H1 (cell line): ENCODE measurements around the gene MAGI2. TPM values are rescaled to one million over a fixed set of nuclear protein-coding genes. Genes with fewer than 3 reads are reported as not detected.

ENCODE experiments used
- CTCF ChIA-PET: fragments of 300-600 bp; sonication (Branson Sonifier 250); formaldehyde crosslinking; loops from one replicate; lab custom pipeline; 2021; ENCODE audit not compliant: partially characterized antibody; lab: Charles Lee
- POLR2A ChIA-PET: fragments of 300-600 bp; sonication (Branson Sonifier 250); formaldehyde crosslinking; loops from one replicate; lab custom pipeline; 2021; ENCODE audit warnings: inconsistent platforms; ENCODE audit not compliant: partially characterized antibody; lab: Charles Lee
- DNase-seq, 2 experiments: peaks; one replicate each; pipeline versions ENCODE4 v3.0.0 to v3.0.0-alpha.2; 2010 to 2022; ENCODE audit warnings: low spot score in 2 of 2, low read depth in 1 of 2, mixed read lengths in 1 of 2
- FAIRE-seq: peaks from 2 replicates; lab custom pipeline; 2011; peaks lifted over from hg19 to GRCh38; lab: Jason Lieb, UNC
- H2AFZ ChIP-seq: 2 replicates; pipeline ENCODE4 v1.8.1; 2012; ENCODE audit warnings: low read length, inconsistent platforms
- H2AK5ac ChIP-seq: 2 replicates; pipeline ENCODE4 v1.6.1; 2013; ENCODE audit warnings: low read depth, low read length
- H2BK120ac ChIP-seq: replicated peaks from 2 replicates; pipeline ENCODE3; 2013; ENCODE audit warnings: low read depth, low read length, inconsistent platforms
- H2BK12ac ChIP-seq: 2 replicates; pipeline ENCODE4 v1.6.1; 2013; ENCODE audit warnings: low read depth, low read length
- H2BK15ac ChIP-seq: 2 replicates; pipeline ENCODE4 v1.6.1; 2013; ENCODE audit warnings: low read length
- H2BK20ac ChIP-seq: 2 replicates; pipeline ENCODE4 v1.6.1; 2013; ENCODE audit warnings: low read length
- H2BK5ac ChIP-seq: 2 replicates; pipeline ENCODE4 v1.6.1; 2013; ENCODE audit warnings: low read depth, low read length
- H3K14ac ChIP-seq: 2 replicates; pipeline ENCODE4 v1.6.1; 2013; ENCODE audit warnings: inconsistent platforms; ENCODE audit not compliant: insufficient read length
- H3K18ac ChIP-seq: 2 replicates; pipeline ENCODE4 v1.6.1; 2013; ENCODE audit warnings: low read length; ENCODE audit errors: extremely low read depth
- H3K23ac ChIP-seq: 2 replicates; pipeline ENCODE4 v1.6.1; 2013; ENCODE audit warnings: inconsistent platforms; ENCODE audit not compliant: insufficient read length
- H3K23me2 ChIP-seq: 2 replicates; pipeline ENCODE4 v1.6.1; 2013; ENCODE audit warnings: low read depth, low read length
- H3K27ac ChIP-seq: 2 replicates; pipeline ENCODE4 v1.6.1; 2011; ENCODE audit warnings: low read depth, low read length, inconsistent platforms
- H3K27me3 ChIP-seq, 4 experiments: replicated peaks in 1 of 4; 1 replicate in 1 of 4; 2 replicates in 3 of 4; pipeline versions ENCODE4 v1.6.1 to v1.8.1; 2011 to 2013; ENCODE audit warnings: low read length in 3 of 4, mild to moderate bottlenecking in 3 of 4, inconsistent platforms in 2 of 4, mixed read lengths in 2 of 4, moderate library complexity in 1 of 4; ENCODE audit not compliant: control insufficient read depth in 3 of 4, insufficient read depth in 3 of 4; ENCODE audit errors: extremely low read depth in 1 of 4
- H3K36me3 ChIP-seq, 4 experiments: 2 replicates each; pipeline versions ENCODE4 v1.6.1 to v1.8.1; 2011 to 2013; ENCODE audit warnings: mild to moderate bottlenecking in 4 of 4, low read length in 3 of 4, moderate library complexity in 2 of 4, control low read depth in 1 of 4, inconsistent platforms in 1 of 4; ENCODE audit not compliant: insufficient read depth in 4 of 4, control insufficient read depth in 2 of 4
- H3K4ac ChIP-seq: replicated peaks from 2 replicates; pipeline ENCODE3; 2013; ENCODE audit warnings: low read length, low read depth, mixed read lengths, inconsistent platforms; ENCODE audit not compliant: insufficient read length
- H3K4me1 ChIP-seq, 4 experiments: replicated peaks in 1 of 4; 1 replicate in 1 of 4; 2 replicates in 3 of 4; pipeline versions ENCODE4 v1.6.1 to v1.8.1; 2011 to 2013; ENCODE audit warnings: low read length in 3 of 4, inconsistent platforms in 2 of 4, mixed read lengths in 1 of 4; ENCODE audit not compliant: insufficient read depth in 4 of 4, control insufficient read depth in 3 of 4
- H3K4me2 ChIP-seq, 2 experiments: 2 replicates each; pipeline versions ENCODE4 v1.6.1 to v1.8.1; 2011 to 2013; ENCODE audit warnings: low read depth in 2 of 2, low read length in 2 of 2, control low read depth in 1 of 2, inconsistent platforms in 1 of 2, mild to moderate bottlenecking in 1 of 2; ENCODE audit not compliant: insufficient read depth in 1 of 2
- H3K4me3 ChIP-seq, 4 experiments: fragments of 200-600, 300-600 bp in 1 of 4; sonication (generic), shearing (Covaris generic), sonication (Bioruptor Twin) in 1 of 4; 2 replicates each; pipeline versions ENCODE4 v1.5.1 to v1.8.1; 2011 to 2016; ENCODE audit warnings: low read length in 4 of 4, low read depth in 3 of 4, control low read depth in 2 of 4, inconsistent platforms in 2 of 4, mild to moderate bottlenecking in 2 of 4, mixed read lengths in 1 of 4, moderate library complexity in 1 of 4; ENCODE audit not compliant: insufficient read depth in 2 of 4; ENCODE audit errors: extremely low read depth in 1 of 4
- H3K56ac ChIP-seq: replicated peaks from 2 replicates; pipeline ENCODE3; 2013; ENCODE audit warnings: low read depth, mild to moderate bottlenecking, mixed read lengths, low read length, inconsistent platforms; ENCODE audit not compliant: insufficient read length
- H3K79me1 ChIP-seq: 2 replicates; pipeline ENCODE4 v1.6.1; 2013; ENCODE audit warnings: low read depth, low read length, control low read depth
- H3K79me2 ChIP-seq, 2 experiments: 2 replicates each; pipeline versions ENCODE4 v1.6.1 to v1.8.1; 2012 to 2013; ENCODE audit warnings: low read length in 2 of 2, mild to moderate bottlenecking in 2 of 2, inconsistent platforms in 1 of 2; ENCODE audit not compliant: insufficient read depth in 2 of 2, control insufficient read depth in 1 of 2
- H3K9ac ChIP-seq, 4 experiments: replicated peaks in 1 of 4; 1 replicate in 1 of 4; 2 replicates in 3 of 4; pipeline versions ENCODE4 v1.6.1 to v1.8.1; 2011 to 2013; ENCODE audit warnings: low read depth in 3 of 4, low read length in 3 of 4, control low read depth in 2 of 4, mild to moderate bottlenecking in 2 of 4, moderate library complexity in 2 of 4, inconsistent platforms in 1 of 4; ENCODE audit errors: extremely low read depth in 1 of 4
- H3K9me3 ChIP-seq, 2 experiments: 2 replicates each; pipeline versions ENCODE4 v1.6.1 to v1.8.1; 2012 to 2013; ENCODE audit warnings: mild to moderate bottlenecking in 2 of 2, moderate library complexity in 2 of 2, control low read depth in 1 of 2, inconsistent platforms in 1 of 2, low read depth in 1 of 2, low read length in 1 of 2, mixed read lengths in 1 of 2; ENCODE audit not compliant: insufficient read depth in 2 of 2
- H4K20me1 ChIP-seq, 2 experiments: replicated peaks in 1 of 2; 2 replicates each; pipeline versions ENCODE3 to v1.8.1; 2011 to 2013; ENCODE audit warnings: inconsistent platforms in 2 of 2, low read length in 2 of 2, mild to moderate bottlenecking in 1 of 2; ENCODE audit not compliant: insufficient read depth in 2 of 2, control insufficient read depth in 1 of 2
- H4K5ac ChIP-seq: 2 replicates; pipeline ENCODE4 v1.6.1; 2013; ENCODE audit warnings: low read length, low read depth, mixed read lengths, inconsistent platforms; ENCODE audit not compliant: insufficient read length
- H4K8ac ChIP-seq: 2 replicates; pipeline ENCODE4 v1.8.0; 2013; ENCODE audit warnings: mild to moderate bottlenecking, moderate library complexity, low read length, inconsistent platforms; ENCODE audit not compliant: insufficient read depth; ENCODE audit errors: extremely low read depth
- H4K91ac ChIP-seq: replicated peaks from 2 replicates; pipeline ENCODE3; 2013; ENCODE audit warnings: low read length, mixed read lengths, inconsistent platforms; ENCODE audit not compliant: insufficient read length
- RFX5 ChIP-seq: IDR thresholded peaks from 2 replicates; pipeline ENCODE4 v1.6.1; 2011; ENCODE audit warnings: low read depth, low read length, improper control_type of control experiment, borderline replicate concordance
- WGBS, 2 experiments: shearing (Covaris generic) in 1 of 2; methylation state at CpG; one replicate each; pipeline versions ENCODE4 v1.1.6 to v1.1.7; 2013 to 2015; ENCODE audit warnings: low lambda C conversion rate in 2 of 2, mixed read lengths in 2 of 2, inconsistent platforms in 1 of 2, low coverage in 1 of 2, missing lambda C conversion rate in 1 of 2; ENCODE audit not compliant: insufficient replicate concordance in 2 of 2, insufficient coverage in 1 of 2, insufficient read length in 1 of 2; ENCODE audit errors: extremely low coverage in 1 of 2, missing lambda C conversion rate in 1 of 2; 5-methylcytosine and 5-hydroxymethylcytosine counted together
- polyA plus RNA-seq, 7 experiments: library from polyadenylated mRNA; depleted of rRNA in 3 of 7; stranded (reverse) in 5 of 7; unstranded in 2 of 7; fragments of >200 nt in 5 of 7; fragments of 200-250 nt in 2 of 7; gene quantifications; 1 replicate in 5 of 7; 2 replicates in 1 of 7; 4 replicates in 1 of 7; pipeline versions ENCODE4 v1.2.1 to v1.2.3, GENCODE V29; 2011 to 2013; ENCODE audit warnings: missing spikeins in 2 of 7, mixed read lengths in 2 of 7
- total RNA-seq: library from RNA; stranded (reverse); fragmentation: NEBNext Ultra II Directional; extraction: Animal tissue kit (Norgen Biotek cat#: 25700); gene quantifications from 2 replicates; pipeline ENCODE4 v1.2.1, GENCODE V29; 2021

MAGI2 gene
- total and polyA plus RNA-seq, 2 of the 8 experiments (the other 6 are each of a cell fraction or from before 2014, with no cell fraction given), result 6.0 to 27.3 TPM

- H3K56ac ChIP-seq, result no peak overlapping the region
- H4K8ac ChIP-seq, result no peak overlapping the region
- CTCF ChIA-PET, result interaction anchor here (0.6 to 4.3 kb wide), 4 partner anchors 10 to 35 kb away, joined by 3 to 17 read pairs (median 4); no protein-coding TSS in a partner anchor
- no peaks in the 10 kb centered on the region for H3K79me2 ChIP-seq
- H2BK12ac ChIP-seq, result no peak overlapping the region
- H2AK5ac ChIP-seq, result no peak overlapping the region
- DNase-seq (no peak), FAIRE-seq (no peak)
- no peak for TF ChIP-seq RFX5
- H4K91ac ChIP-seq, result no peak overlapping the region
- H3K9ac ChIP-seq, result no peak overlapping the region
- H2BK5ac ChIP-seq, result no peak overlapping the region
- no peaks in the 10 kb centered on the region for H3K36me3 ChIP-seq
- peaks cover 3 to 19% (median 13%) of the 10 kb centered on the region in 4 experiments; a peak in 6 of 7 replicates for H3K4me1 ChIP-seq
- no peak overlapping the region for H4K5ac ChIP-seq
- WGBS, 2 experiments, result 92% methylated on average over 5 of the region's 5 CpGs; no CpG with 5 or more reads in 1 of the 2 experiments
- H3K4me2 ChIP-seq, result no peak overlapping the region; a peak in 1 of 4 replicates
- no peak overlapping the region for H3K23ac ChIP-seq
- H3K9me3 ChIP-seq, result no peaks in the 10 kb centered on the region; a peak in 1 of 4 replicates
- H3K18ac ChIP-seq, result no peak overlapping the region
- H4K20me1 ChIP-seq, result no peaks in the 10 kb centered on the region
- H2BK120ac ChIP-seq, result no peak overlapping the region
- no peak overlapping the region for H2BK20ac ChIP-seq
- H3K27me3 ChIP-seq, result no peaks in the 10 kb centered on the region
- H3K79me1 ChIP-seq, result no peaks in the 10 kb centered on the region
- no peak overlapping the region for H3K4me3 ChIP-seq
- no peak overlapping the region for H2AFZ ChIP-seq
- no peak overlapping the region for H3K4ac ChIP-seq
- H2BK15ac ChIP-seq, result no peak overlapping the region
- H3K23me2 ChIP-seq, result no peaks in the 10 kb centered on the region
- POLR2A ChIA-PET, result no interaction called here
- H3K14ac ChIP-seq, result no peak overlapping the region
- no peak overlapping the region for H3K27ac ChIP-seq
These were observed 1341.0 kb downstream of the MAGI2 start for GRCh38 chr7:78112488-78112887.
